ENCODE results near the gene THRB. TPM values are rescaled to one million over a fixed set of nuclear protein-coding genes. Genes with fewer than 3 reads are reported as not detected.

The THRB gene
- total and polyA plus RNA-seq, 2 donors (not counting 3 experiments of a cell fraction or from before 2014, with no cell fraction given), result 0.06 TPM; not detected in 1

DNA sequence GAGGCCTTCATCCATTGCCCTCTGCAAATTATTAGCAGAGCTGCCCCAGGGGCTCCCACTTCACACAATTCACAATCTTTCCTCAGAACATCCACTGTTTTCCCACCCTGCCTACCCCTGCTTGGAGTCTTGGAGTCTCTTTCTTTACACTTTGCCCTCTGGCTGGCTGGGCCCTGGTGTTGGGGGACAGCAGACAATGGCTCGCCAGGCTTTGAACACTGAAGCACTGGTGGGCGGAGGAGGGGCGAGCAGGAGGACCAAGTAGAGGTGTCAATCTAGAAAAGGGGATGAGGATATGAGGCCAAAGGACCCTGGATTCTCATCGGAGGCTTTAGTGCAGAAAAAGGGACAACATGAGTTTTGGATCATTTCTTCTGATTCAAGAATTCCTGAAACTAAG, 337.5 kb downstream of the THRB start:
- H3K4me1 ChIP-seq (ENCODE audit: control insufficient read depth, extremely low read depth, insufficient read depth, low read length), result peaks cover 4% of the 10 kb centered on the region
- intact Hi-C loops (cut with micrococcal nuclease) (no loop called here), dilution Hi-C loops (cut with MboI; ENCODE audit: extremely low pct_ligation_motif_present, low sequenced_read_pairs) (no loop called here)
- no peak overlapping the region for H3K4me2 ChIP-seq (ENCODE audit: insufficient read depth, low read length)
- no peak overlapping the region for H3K9ac ChIP-seq (replicated peaks; ENCODE audit: extremely low read depth, insufficient read depth, low read length)
- POLR2A ChIA-PET, result no interaction called here
- H3K27ac ChIP-seq (ENCODE audit: insufficient read depth, low read depth, low read length), result no peak overlapping the region
- no peaks in the 10 kb centered on the region for H3K79me2 ChIP-seq (ENCODE audit: control insufficient read depth, insufficient read depth, low read length)
- no peaks in the 10 kb centered on the region for H3K9me3 ChIP-seq (replicated peaks; ENCODE audit: control insufficient read depth, insufficient read depth, low read length)
- H2AFZ ChIP-seq (ENCODE audit: low read depth, low read length), result no peak overlapping the region
- H4K20me1 ChIP-seq (replicated peaks; ENCODE audit: control insufficient read depth, extremely low read depth, insufficient read depth, low read length), result no peaks in the 10 kb centered on the region
- H3K27me3 ChIP-seq (ENCODE audit: control insufficient read depth in 2 of 2, insufficient read depth in 2 of 2, low read length in 2 of 2), result no peaks in the 10 kb centered on the region
- DNase-seq (ENCODE audit: low read depth, low spot score), result no peak
- no peaks in the 10 kb centered on the region for H3K36me3 ChIP-seq (ENCODE audit: control insufficient read depth in 2 of 2, extremely low read depth in 1 of 2, insufficient read depth in 2 of 2, low read length in 2 of 2)
- CTCF ChIA-PET, result interaction anchor here (0.7 kb wide), 1 partner anchor 16 kb away, joined by 3 read pairs; no protein-coding TSS in a partner anchor
- FAIRE-seq, result no peak
- H3K9me1 ChIP-seq (replicated peaks; ENCODE audit: control insufficient read depth, extremely low read depth, insufficient read depth, low read length), result no peaks in the 10 kb centered on the region
- TF ChIP-seq, protein P1, sequence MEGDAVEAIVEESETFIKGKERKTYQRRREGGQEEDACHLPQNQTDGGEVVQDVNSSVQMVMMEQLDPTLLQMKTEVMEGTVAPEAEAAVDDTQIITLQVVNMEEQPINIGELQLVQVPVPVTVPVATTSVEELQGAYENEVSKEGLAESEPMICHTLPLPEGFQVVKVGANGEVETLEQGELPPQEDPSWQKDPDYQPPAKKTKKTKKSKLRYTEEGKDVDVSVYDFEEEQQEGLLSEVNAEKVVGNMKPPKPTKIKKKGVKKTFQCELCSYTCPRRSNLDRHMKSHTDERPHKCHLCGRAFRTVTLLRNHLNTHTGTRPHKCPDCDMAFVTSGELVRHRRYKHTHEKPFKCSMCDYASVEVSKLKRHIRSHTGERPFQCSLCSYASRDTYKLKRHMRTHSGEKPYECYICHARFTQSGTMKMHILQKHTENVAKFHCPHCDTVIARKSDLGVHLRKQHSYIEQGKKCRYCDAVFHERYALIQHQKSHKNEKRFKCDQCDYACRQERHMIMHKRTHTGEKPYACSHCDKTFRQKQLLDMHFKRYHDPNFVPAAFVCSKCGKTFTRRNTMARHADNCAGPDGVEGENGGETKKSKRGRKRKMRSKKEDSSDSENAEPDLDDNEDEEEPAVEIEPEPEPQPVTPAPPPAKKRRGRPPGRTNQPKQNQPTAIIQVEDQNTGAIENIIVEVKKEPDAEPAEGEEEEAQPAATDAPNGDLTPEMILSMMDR (IDR thresholded peaks at IDR 0.05; ENCODE audit: extremely low read depth in 1 of 2, insufficient read depth in 1 of 2, low read depth in 1 of 2, low read length in 2 of 2), result no peak
- TF ChIP-seq MYC (IDR thresholded peaks at IDR 0.05; ENCODE audit: low read depth, low read length) (no peak), POLR2A (IDR thresholded peaks at IDR 0.05; ENCODE audit: low read depth, low read length) (no peak), GATA2 (IDR thresholded peaks at IDR 0.05; ENCODE audit: insufficient read depth, insufficient read length, low read depth, low read length) (no peak), EZH2 (IDR thresholded peaks at IDR 0.05; ENCODE audit: borderline replicate concordance, low read depth, low read length, severe bottlenecking) (no peak), JUN (IDR thresholded peaks at IDR 0.05; ENCODE audit: borderline replicate concordance, insufficient read depth, insufficient read length, low read depth) (no peak), FOS (IDR thresholded peaks at IDR 0.05; ENCODE audit: borderline replicate concordance, insufficient read depth, low read length) (no peak), POLR2AphosphoS5 (IDR thresholded peaks at IDR 0.05; ENCODE audit: insufficient read depth, low read depth, low read length) (no peak)
- TF ChIP-seq, protein P2, sequence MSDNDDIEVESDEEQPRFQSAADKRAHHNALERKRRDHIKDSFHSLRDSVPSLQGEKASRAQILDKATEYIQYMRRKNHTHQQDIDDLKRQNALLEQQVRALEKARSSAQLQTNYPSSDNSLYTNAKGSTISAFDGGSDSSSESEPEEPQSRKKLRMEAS (IDR thresholded peaks at IDR 0.05; ENCODE audit: insufficient read depth, insufficient read length), result no peak
- BruUV-seq (replicated peaks), result no TSS peak
- H3K4me3 ChIP-seq (replicated peaks in 1 of 3; ENCODE audit: insufficient read depth in 1 of 3, low read depth in 1 of 3, low read length in 3 of 3), result no peak overlapping the region

Data from endothelial cell of umbilical vein (primary cell).